Left cardiac atrium (tissue), 4 donors: ENCODE results near the gene FANCC. TPM values are rescaled to one million over a fixed set of nuclear protein-coding genes. Genes with fewer than 3 reads are reported as not detected.

Experiments used
- ATAC-seq, 2 donors: fragments of 200-7000 bp; cut with Tn5 transposase; one replicate each; pipeline ENCODE4 v1.9.1; 2020; ENCODE audit warnings: mild to moderate bottlenecking in 2 of 2, moderate library complexity in 2 of 2
- DNase-seq: peaks from one replicate; pipeline ENCODE4 v3.0.0-alpha.2; 2020
- intact Hi-C, 2 donors: fragments of 100-400 bp; cut with DNase I; formaldehyde crosslinking; loops; one replicate each; pipeline versions ENCODE4 v1.14.1 to v1.15.1; 2022 to 2023
- total RNA-seq, 2 donors: library from RNA; stranded (reverse); fragmentation: NEBNext Ultra II Directional; extraction: Animal tissue kit (Norgen Biotek cat#: 25700); gene quantifications; one replicate each; pipeline ENCODE4 v1.2.1, GENCODE V29; 2021
- donor health status: DM: no; HTN: yes; CAD: no.
- donor health status: DM: no; HTN: yes; CAD: no; lungs with severe emphysema.
- donor health status: DM: yes; HTN: yes; CAD: no.
- donor health status: Dilated cardiomyopathy.

Gene FANCC
- total RNA-seq, 2 donors from 2014 or later: 5.0 to 6.2 TPM

DNA sequence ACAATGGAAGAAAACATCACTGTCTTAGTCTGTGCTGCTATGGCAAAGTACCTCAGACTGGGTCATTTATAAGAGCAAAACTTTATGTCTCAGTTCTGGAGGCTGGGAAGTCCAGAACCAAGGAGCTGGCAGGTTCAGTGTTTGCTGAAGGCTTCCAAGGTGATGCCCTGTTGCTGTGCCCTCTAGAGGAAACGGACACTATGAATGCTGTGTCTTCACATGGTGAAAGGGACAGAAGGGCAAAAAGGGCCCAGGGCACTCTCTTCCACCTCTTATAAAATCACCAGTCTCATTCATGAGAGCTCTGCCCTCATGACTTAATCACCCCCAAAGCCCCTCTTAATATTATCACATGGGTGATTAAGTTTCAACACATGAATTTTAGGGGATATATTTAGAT, 143.5 kb downstream of the FANCC start:
- intact Hi-C loops: no loop called here
- no peak for ATAC-seq

GRCh38 chr9:95171596-95171995, 145.9 kb downstream of the FANCC start:
- intact Hi-C loops: no loop called here
- ATAC-seq: no peak
- DNase-seq: no peak

More for the DNA sequence above, 143.5 kb downstream of the FANCC start:
- DNase-seq: no peak

- ATAC-seq (no peak), DNase-seq (no peak)
- intact Hi-C loops: no loop called here
Observed at GRCh38 chr9:95171001-95171400, 146.5 kb downstream of the FANCC start.

DNA sequence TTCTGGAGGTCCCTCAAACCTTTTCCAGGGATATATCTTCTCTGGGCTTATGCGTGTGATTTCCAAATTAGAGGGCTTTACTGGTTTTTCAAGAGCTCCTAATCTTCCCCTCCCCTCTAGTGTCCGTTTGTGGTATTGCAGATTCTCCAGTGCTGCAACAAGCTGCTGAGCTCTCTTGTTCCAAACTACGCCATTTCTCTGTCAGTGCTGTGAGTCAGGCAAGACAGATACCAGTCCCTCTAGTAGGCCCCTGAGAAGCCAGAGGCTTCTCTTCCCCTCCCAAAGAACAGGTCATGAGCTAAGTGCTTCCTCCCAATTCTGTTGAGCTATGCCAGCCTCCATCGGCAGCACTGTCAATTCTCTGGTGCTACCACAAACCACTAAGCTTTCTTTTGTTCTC, 149.5 kb downstream of the FANCC start:
- DNase-seq (peak; percentile 42), ATAC-seq (peak in 1 of 2 donors; percentile 77)
- intact Hi-C loops: no loop called here

GRCh38 chr9:95165004-95165403, 152.5 kb downstream of the FANCC start:
- DNase-seq (no peak), ATAC-seq (no peak)
- intact Hi-C loops: no loop called here

DNA sequence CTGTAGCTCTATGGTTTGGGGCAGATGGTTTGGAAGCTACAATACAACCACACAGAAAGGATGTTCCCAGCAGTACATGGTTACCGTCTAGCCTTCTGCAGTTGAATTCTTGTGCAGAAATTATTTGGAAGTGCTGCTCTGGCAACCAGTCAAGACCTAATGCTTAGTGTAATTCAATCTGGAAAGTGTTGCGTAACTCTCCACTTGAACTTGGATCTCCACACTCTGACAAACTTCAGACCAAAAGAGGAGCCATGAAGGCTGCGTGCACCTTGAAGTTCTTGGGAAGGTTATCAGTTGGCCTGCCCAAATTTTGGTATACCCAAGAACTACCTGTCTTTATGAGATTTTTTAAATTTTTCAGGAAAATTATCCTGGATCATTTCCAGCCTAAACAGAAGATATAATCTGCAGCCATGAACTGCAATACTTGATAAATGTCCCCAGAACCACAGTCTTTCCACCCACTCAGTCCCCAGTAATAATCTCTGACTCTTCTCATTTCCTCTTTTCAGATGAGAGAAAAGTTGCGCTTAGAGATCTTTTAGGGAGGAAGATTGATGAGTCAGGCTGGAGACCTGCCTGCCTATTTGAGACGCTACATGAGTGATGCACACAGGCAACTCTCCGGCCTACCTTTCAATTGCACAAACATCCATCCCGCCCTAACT, 159.9 kb downstream of the FANCC start:
- DNase-seq (peak; percentile 48), ATAC-seq (peak; percentile 95 to 96)
- intact Hi-C loops: no loop called here

- DNase-seq: no peak
- intact Hi-C loops: no loop called here
- ATAC-seq: no peak
Observed at GRCh38 chr9:95156074-95156473, 161.4 kb downstream of the FANCC start.

DNA sequence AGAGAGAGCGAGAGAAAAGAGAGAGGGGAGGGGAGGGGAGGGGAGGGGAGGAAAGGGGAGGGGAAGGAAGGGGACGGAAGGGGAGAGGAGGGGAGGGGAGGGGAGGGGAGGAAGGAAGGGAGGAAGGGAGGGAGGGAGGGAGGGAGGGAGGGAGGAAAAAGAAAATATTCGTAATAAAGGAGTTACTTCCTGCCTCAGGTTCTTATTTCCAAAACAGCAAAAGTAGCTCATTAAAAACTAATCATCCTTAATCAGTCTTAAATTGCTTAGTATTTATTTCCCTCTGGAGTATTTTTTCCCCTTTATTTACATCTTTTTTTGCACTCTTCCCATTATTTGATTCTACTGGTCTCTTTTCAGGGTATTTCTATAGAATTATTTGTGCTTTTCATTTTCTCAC, 162.3 kb downstream of the FANCC start:
- intact Hi-C loops: no loop called here
- DNase-seq (no peak), ATAC-seq (no peak)

DNA sequence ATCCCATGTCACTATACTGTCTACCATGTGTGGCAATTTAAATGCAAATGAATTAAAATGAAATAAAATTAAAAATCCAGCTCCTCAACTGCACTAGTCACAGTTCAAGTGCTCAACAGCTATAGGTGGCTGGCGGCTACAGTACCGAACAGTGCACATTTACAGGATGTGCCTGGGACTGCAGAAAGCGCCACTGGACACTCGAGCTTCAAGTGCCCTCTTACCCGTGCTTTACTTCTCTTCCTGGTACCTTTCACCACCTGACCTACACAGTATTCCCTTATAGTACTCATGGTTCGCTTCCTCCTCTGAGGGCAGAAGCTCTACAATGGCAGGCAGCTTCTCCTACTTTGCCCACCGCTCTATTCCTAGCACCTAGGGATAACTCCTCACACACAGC, 166.6 kb downstream of the FANCC start:
- intact Hi-C loops: no loop called here
- ATAC-seq: no peak
- DNase-seq: no peak

GRCh38 chr9:95148208-95148520, 169.3 kb downstream of the FANCC start:
- no peak for ATAC-seq
- DNase-seq: no peak
- intact Hi-C loops: no loop called here

- no peak for DNase-seq
- ATAC-seq: peak in 1 of 2 donors; percentile 11
- intact Hi-C loops: no loop called here
Observed at GRCh38 chr9:95147452-95148207, 169.9 kb downstream of the FANCC start.

- DNase-seq (peak; percentile 82), ATAC-seq (peak; percentile 88 to 94)
- intact Hi-C loops: no loop called here
Observed at GRCh38 chr9:95143591-95144561, 173.6 kb downstream of the FANCC start.

DNA sequence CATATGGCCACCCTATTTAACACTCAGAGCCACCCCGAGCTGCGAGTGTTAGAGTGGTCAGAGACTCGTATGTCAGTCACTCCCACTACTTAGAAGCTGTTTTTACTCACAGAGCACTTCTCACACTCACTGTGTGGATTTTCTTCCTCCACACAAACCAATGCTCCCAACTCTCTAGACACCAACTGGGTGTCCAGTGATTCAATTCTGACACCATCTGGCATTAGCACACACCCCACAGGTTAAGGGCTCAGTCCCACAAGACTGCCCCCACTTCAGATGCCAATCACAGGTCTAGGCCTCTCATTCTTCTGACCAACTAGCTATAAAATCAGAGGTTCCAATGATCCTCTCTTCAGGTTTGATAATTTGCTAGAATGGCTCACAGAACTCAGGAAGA, 174.8 kb downstream of the FANCC start:
- ATAC-seq: no peak
- intact Hi-C loops: no loop called here
- DNase-seq: no peak

DNA sequence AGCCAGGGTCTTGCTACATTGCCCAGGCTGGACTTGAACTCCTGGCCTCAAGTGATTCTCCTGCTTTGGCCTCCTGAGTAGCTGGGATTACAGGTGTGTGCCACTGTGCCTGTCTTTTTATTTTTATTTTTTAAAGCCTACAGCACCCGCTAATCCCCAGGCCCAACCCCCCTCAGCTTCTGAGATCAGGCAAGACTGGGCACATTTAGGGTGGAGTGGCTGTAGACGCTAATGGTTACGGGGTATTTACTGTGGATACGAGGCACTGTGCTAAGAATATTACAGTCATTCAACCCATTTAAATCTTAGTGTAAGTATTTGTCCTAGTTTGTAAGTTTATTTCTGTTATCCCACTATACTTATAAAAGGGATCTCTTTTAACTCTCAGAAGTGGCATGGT, 175.2 kb downstream of the FANCC start:
- intact Hi-C loops: no loop called here
- no peak for DNase-seq

GRCh38 chr9:95140821-95141220, 176.7 kb downstream of the FANCC start:
- no peak for ATAC-seq

More for the DNA sequence above, 175.2 kb downstream of the FANCC start:
- ATAC-seq: no peak

GRCh38 chr9:95139126-95139525, 178.4 kb downstream of the FANCC start:
- intact Hi-C loops: no loop called here
- no peak for ATAC-seq

More at GRCh38 chr9:95140821-95141220, 176.7 kb downstream of the FANCC start:
- intact Hi-C loops: no loop called here
- no peak for DNase-seq

GRCh38 chr9:95138474-95138873, 179.0 kb downstream of the FANCC start:
- ATAC-seq: no peak
- no peak for DNase-seq
- intact Hi-C loops: no loop called here

More at GRCh38 chr9:95139126-95139525, 178.4 kb downstream of the FANCC start:
- DNase-seq: no peak

DNA sequence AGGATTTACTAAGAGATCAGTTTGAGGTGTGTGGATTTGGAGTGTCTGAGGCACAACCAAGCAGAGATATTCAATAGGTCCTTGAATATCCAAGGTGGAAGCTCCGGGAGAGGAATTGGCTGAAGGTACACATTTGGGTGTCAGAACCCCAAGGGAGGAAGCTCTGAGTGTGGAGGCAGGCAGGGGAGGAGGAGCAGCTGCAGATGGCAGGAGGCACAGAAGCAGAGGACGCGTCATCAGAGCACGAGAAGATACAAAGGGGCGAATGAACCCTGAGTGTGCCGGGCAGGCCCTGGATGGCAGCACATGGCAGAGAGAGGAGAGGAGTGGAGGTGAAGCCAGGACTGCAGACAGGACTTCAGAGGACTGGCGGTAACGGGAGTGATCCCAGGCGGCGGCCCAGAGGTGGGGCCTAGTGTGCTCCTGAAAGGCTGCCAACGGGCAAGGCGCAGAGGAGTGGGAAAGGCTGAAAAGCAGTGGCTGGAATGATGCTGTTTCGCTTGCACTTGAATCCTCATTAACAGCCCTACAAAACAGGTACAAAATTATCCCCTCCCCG, 179.8 kb downstream of the FANCC start:
- intact Hi-C loops: no loop called here
- DNase-seq (no peak), ATAC-seq (peak; percentile 38 to 63)

DNA sequence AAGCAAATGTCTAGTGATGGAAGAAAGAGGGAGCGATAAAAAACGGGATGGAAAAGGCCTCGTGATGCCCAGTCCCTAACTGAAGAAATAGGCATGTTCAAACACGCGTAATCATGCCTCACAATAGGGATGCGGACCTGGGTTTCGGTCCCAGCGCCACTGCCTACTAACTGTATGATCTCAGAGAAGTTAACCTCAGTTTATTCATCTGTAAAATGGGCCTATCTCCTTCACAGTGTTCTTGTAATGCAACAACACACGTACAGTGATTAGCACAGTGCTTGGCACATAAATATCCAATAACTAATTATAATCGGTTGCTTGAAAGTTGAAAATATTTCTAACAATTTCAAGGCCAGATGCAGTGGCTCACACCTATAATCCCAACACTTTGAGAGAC, 181.8 kb downstream of the FANCC start:
- ATAC-seq (no peak), DNase-seq (no peak)
- intact Hi-C loops: no loop called here
